HTR-8/SVneo (cell line): ENCODE results near the gene CDH4.

ENCODE experiments used
- DNase-seq: peaks from one replicate; pipeline ENCODE4 v3.0.0; 2011; ENCODE audit warnings: low spot score, mixed read lengths; ENCODE audit not compliant: insufficient read length
- FAIRE-seq: peaks from 2 replicates; lab custom pipeline; 2011; peaks lifted over from hg19 to GRCh38; lab: Jason Lieb, UNC

CDH4 gene

GRCh38 chr20:61768571-61769285 is 516.7 kb downstream of the CDH4 start:
- no peak for FAIRE-seq
- no peak for DNase-seq

- FAIRE-seq, result no peak
- no peak for DNase-seq
Observed at GRCh38 chr20:61769286-61769832, 517.3 kb downstream of the CDH4 start.

DNA sequence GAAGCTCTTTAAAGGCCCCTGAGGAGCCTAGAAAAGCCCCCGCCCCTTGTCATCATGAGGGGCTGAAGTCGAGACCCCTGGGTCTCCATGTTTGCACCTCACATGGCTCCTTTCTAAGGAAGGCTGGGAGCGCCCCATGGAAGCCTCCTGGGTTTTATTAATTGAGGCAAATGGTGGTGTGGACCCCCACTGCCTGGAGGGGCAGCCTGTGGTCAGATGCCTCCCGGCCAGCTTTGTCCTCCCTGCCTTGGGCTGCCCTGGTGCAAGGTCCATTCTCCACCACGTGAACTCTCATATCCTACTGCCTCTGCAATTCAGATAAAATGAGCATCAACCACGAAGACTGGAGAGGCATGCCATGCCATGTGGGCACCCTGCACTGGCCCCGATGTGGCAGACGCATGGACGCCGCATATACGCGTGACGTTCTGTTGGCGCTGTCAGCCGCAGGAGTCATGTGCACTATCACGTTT is 518.1 kb downstream of the CDH4 start:
- DNase-seq (no peak), FAIRE-seq (no peak)

DNA sequence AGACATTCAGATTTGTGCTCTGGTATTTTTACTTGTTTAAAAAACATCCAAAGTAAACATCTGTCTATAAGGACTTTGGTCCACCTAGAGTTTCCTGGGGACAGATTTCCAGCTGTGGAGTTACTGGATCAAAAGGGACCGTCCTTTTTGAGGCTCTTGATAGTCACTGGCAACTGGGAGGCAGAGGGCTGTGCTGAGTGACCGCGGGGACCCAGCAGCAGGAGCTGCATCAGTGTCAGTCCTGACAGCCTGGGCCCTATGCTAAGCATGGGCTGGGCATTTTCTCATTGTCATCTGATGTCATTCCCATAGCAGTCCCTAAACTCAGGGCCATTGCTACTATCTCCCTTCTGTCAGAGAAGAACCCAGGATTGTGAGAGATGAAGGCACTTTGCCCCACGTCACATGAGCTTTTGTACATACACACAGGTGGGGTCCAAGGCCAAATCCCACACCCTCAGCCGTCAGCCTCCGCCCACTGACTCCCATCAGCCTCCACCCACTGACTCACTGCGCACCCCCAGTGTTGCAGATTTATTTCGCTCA is 519.8 kb downstream of the CDH4 start:
- FAIRE-seq, result peak; percentile 60

GRCh38 chr20:61772828-61773631 is 521.0 kb downstream of the CDH4 start:
- FAIRE-seq (peak; percentile 23), DNase-seq (no peak)

More for the DNA sequence above, 519.8 kb downstream of the CDH4 start:
- no peak for DNase-seq

- FAIRE-seq, result no peak
- DNase-seq, result no peak
Observed at GRCh38 chr20:61773926-61774587, 522.0 kb downstream of the CDH4 start.

DNA sequence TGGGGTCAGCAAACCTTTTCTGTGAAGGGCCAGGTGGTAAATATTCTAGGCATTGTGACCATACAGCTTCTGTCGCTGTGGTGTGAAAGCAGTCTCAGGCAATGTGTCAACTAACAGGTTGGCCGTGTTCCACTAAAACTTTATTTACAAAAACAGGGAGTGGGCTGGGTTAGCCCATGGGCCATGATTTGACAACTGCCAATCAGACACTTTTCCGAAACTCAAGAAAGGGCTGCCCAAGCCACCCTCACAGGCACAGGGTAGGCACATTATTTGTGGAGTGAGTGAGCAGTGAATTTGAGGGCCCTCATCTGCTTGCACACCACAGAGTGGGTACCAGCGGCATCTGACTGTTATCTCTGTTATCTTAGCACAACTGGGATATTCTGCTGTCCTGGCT is 523.4 kb downstream of the CDH4 start:
- FAIRE-seq (no peak), DNase-seq (no peak)

DNA sequence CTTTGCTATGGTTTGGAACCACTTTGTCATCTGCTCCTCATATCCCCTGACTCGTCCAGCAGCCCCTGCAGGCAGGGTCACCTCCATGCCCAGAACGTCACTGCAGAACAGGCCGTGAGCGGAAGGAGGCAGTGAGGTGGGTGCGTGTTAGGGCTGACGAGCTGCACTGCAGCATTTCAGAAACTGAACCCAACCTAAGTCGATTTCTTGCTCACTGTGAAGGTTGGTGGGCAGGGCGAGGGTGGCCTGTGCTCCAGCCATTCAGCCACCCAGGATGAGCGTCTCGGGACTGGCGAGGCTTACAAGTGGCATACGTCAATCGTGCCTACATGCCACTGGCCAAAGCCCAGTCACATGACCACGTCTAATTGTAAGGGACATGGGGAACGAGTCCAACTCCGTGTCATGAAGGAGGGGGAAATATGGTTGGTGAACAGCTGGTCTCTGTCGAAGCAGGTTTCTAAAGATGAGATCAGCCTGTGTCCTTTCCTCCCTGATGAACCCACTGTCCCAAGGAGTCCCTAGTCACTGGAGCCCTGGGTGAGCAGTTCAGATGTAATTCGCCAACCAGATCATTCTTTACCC is 524.5 kb downstream of the CDH4 start:
- peak; percentile 76 for FAIRE-seq
- DNase-seq, result no peak

GRCh38 chr20:61777773-61778494 is 525.9 kb downstream of the CDH4 start:
- FAIRE-seq, result peak; percentile 100
- DNase-seq, result no peak

- no peak for DNase-seq
- FAIRE-seq, result peak; percentile 42
Observed at GRCh38 chr20:61778495-61778863, 526.4 kb downstream of the CDH4 start.

GRCh38 chr20:61779176-61779965 is 527.3 kb downstream of the CDH4 start:
- FAIRE-seq, result no peak
- no peak for DNase-seq

DNA sequence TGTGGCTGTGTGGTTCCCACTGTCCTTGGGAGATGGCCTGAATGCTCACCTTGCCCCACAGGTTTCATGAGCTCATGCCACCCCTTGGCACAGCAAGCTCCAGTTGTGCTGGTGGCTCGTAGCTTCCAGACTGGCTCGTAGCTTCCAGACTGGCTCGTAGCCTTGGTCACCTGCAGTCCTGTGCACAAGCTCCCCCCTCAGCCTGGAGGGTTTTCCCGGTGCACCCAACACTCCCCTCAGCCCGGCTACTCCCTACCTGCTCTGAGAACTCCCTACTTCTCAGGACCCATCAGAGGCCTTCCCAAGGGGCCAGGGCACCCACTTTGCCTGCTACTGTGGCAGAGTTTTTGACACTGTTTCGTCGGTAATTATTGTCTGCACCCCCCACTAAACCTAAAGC is 528.0 kb downstream of the CDH4 start:
- FAIRE-seq (no peak), DNase-seq (no peak)

GRCh38 chr20:61784801-61785566 is 532.9 kb downstream of the CDH4 start:
- no peak for FAIRE-seq
- DNase-seq, result no peak

DNA sequence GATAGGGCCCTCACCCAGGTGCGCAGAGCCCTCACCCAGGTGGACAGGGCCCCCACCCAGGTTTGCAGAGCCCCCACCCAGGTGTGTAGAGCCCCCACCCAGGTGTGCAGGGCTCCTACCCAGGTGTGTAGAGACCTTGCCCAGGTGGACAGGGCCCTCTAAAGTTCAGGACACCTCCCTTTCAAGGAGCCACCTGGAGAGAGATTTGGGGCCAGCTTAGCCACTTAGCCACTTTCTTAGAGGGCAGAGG is 533.4 kb downstream of the CDH4 start:
- no peak for FAIRE-seq
- no peak for DNase-seq

- FAIRE-seq, result peak; percentile 57
- DNase-seq, result no peak
Observed at GRCh38 chr20:61786230-61786629, 534.2 kb downstream of the CDH4 start.

- DNase-seq (no peak), FAIRE-seq (peak; percentile 13)
Observed at GRCh38 chr20:61788343-61788742, 536.3 kb downstream of the CDH4 start.

GRCh38 chr20:61789329-61789728 is 537.3 kb downstream of the CDH4 start:
- DNase-seq (no peak), FAIRE-seq (no peak)

- DNase-seq, result no peak
Observed at GRCh38 chr20:61790116-61790827, 538.2 kb downstream of the CDH4 start.

More at GRCh38 chr20:61790116-61790827, 538.2 kb downstream of the CDH4 start:
- peak; percentile 96 for FAIRE-seq
